ENCODE measurements around the gene EDN2. TPM values are rescaled to one million over a fixed set of nuclear protein-coding genes. Genes with fewer than 3 reads are reported as not detected.

Gene EDN2
- total RNA-seq, 1 experiment from 2014 or later: 0.24 TPM

- H3K56ac ChIP-seq (ENCODE audit: insufficient read length, low read depth, low read length): no peak overlapping the region
- H3K23me2 ChIP-seq (ENCODE audit: insufficient read length, low read depth, low read length, poor library complexity, severe bottlenecking): no peaks in the 10 kb centered on the region
- no peaks in the 10 kb centered on the region; a peak in 1 of 5 replicates for H3K9me3 Mint-ChIP-seq
- H3K79me1 ChIP-seq (ENCODE audit: insufficient read depth, low read depth, low read length, poor library complexity, severe bottlenecking): no peaks in the 10 kb centered on the region
- no peak overlapping the region for H2AK5ac ChIP-seq (ENCODE audit: insufficient read length, low read length)
- H3K27me3 ChIP-seq (ENCODE audit: insufficient read depth, low read length): no peaks in the 10 kb centered on the region
- H3K23ac ChIP-seq (ENCODE audit: insufficient read length, low read depth, low read length): no peak overlapping the region
- WGBS (ENCODE audit: extremely low coverage, insufficient read length, low lambda C conversion rate): no CpG with 5 or more reads among the region's 9 CpGs
- H3K9me3 ChIP-seq (ENCODE audit: control insufficient read depth, low read depth, low read length): no peaks in the 10 kb centered on the region
- no peak overlapping the region for H2BK12ac ChIP-seq (ENCODE audit: insufficient read length, low read depth, low read length)
- H3K27ac ChIP-seq (ENCODE audit: insufficient read length, low read depth, low read length): no peak overlapping the region
- no peak overlapping the region for H4K5ac ChIP-seq (ENCODE audit: insufficient read length, low read depth, low read length)
- H3K4me2 ChIP-seq (ENCODE audit: insufficient read depth, insufficient read length, low read length): no peak overlapping the region
- H2BK120ac ChIP-seq (ENCODE audit: low read depth, low read length, poor library complexity, severe bottlenecking): no peak overlapping the region
- H3T11ph ChIP-seq (ENCODE audit: low read length): no peak overlapping the region
- no peak overlapping the region for H3K4ac ChIP-seq (ENCODE audit: low read depth, low read length)
- peaks cover 10 to 13% of the 10 kb centered on the region in 2 experiments for H3K4me1 Mint-ChIP-seq
- H3K36me3 Mint-ChIP-seq (ENCODE audit: insufficient read depth in 1 of 3, low read depth in 3 of 3): no peaks in the 10 kb centered on the region
- peaks cover 4% of the 10 kb centered on the region for H3K27me3 Mint-ChIP-seq (ENCODE audit: low read depth)
- no peak overlapping the region for H3K27ac Mint-ChIP-seq
- H3K4me3 Mint-ChIP-seq: no peak overlapping the region
- no peak overlapping the region for H2BK20ac ChIP-seq (ENCODE audit: low read depth, low read length, poor library complexity, severe bottlenecking)
- no peak overlapping the region for H2AFZ ChIP-seq (ENCODE audit: low read length)
- H4K8ac ChIP-seq (replicated peaks; ENCODE audit: insufficient read length, low read depth, low read length): no peak overlapping the region
- H2BK5ac ChIP-seq (ENCODE audit: insufficient read length, low read length): no peak overlapping the region
- TF ChIP-seq CTCF (conservative IDR thresholded peaks at IDR 0.05): no peak
- no peak overlapping the region for H4K91ac ChIP-seq (ENCODE audit: insufficient read length, low read depth, low read length)
- H3K9ac ChIP-seq (ENCODE audit: extremely low read depth, insufficient read length, low read length): no peak overlapping the region
- H3K14ac ChIP-seq (ENCODE audit: insufficient read depth, low read length): no peak overlapping the region
- H4K20me1 ChIP-seq (ENCODE audit: control insufficient read depth, insufficient read depth, insufficient read length): no peaks in the 10 kb centered on the region
- no peak overlapping the region for H3K18ac ChIP-seq (ENCODE audit: insufficient read length, low read depth, low read length)
- H2BK15ac ChIP-seq (ENCODE audit: low read depth, low read length): no peak overlapping the region
- no peaks in the 10 kb centered on the region for H3K79me2 ChIP-seq (ENCODE audit: insufficient read depth, low read length)
- no peak for DNase-seq
- peaks cover 4% of the 10 kb centered on the region; the same call in 1 of the 2 replicates for H3K4me1 ChIP-seq (ENCODE audit: insufficient read depth, low read length)
Observed at GRCh38 chr1:41509270-41509671, 24.8 kb upstream of the EDN2 start.

Measured in H9 (cell line).